Keratinocyte (primary cell): ENCODE results near the gene SPECC1. TPM values are rescaled to one million over a fixed set of nuclear protein-coding genes. Genes with fewer than 3 reads are reported as not detected.

Experiments
- DNase-seq: peaks from one replicate; pipeline ENCODE4 v3.0.0-alpha.2; 2011; ENCODE audit warnings: low read depth, missing footprints, low spot score
- FAIRE-seq: peaks from 2 replicates; lab custom pipeline; 2011; peaks lifted over from hg19 to GRCh38; lab: Jason Lieb, UNC
- H2AFZ ChIP-seq: 2 replicates; pipeline ENCODE4 v1.6.0; 2012; ENCODE audit warnings: low read length, control low read depth, inconsistent platforms; ENCODE audit not compliant: control insufficient read depth
- H3K27ac ChIP-seq: 2 replicates; pipeline ENCODE4 v1.5.1; 2011; ENCODE audit warnings: low read length; ENCODE audit not compliant: control insufficient read depth, insufficient read depth
- H3K27me3 ChIP-seq: 3 replicates; pipeline ENCODE4 v1.6.0; 2011; ENCODE audit warnings: low read length; ENCODE audit not compliant: control insufficient read depth, insufficient read depth; ENCODE audit errors: extremely low read depth
- H3K36me3 ChIP-seq, 2 experiments: 2 replicates in 1 of 2; 3 replicates in 1 of 2; pipeline ENCODE4 v1.5.1; 2011; ENCODE audit warnings: low read length in 2 of 2, mild to moderate bottlenecking in 1 of 2; ENCODE audit not compliant: control insufficient read depth in 2 of 2, insufficient read depth in 2 of 2; ENCODE audit errors: extremely low read depth in 1 of 2
- H3K4me1 ChIP-seq: 3 replicates; pipeline ENCODE4 v1.5.1; 2011; ENCODE audit warnings: low read length; ENCODE audit not compliant: control insufficient read depth, insufficient read depth; ENCODE audit errors: extremely low read depth
- H3K4me2 ChIP-seq: 3 replicates; pipeline ENCODE4 v1.6.0; 2011; ENCODE audit warnings: low read depth, low read length; ENCODE audit not compliant: control insufficient read depth, insufficient read depth; ENCODE audit errors: extremely low read depth
- H3K4me3 ChIP-seq, 3 experiments: fragments of 200-600 bp in 1 of 3; sonication (generic) in 1 of 3; 2 replicates in 2 of 3; 3 replicates in 1 of 3; pipeline ENCODE4 v1.5.1; 2011 to 2016; ENCODE audit warnings: low read length in 3 of 3, mild to moderate bottlenecking in 3 of 3, control low read depth in 2 of 3, inconsistent platforms in 1 of 3, low read depth in 1 of 3, mixed read lengths in 1 of 3, mixed run types in 1 of 3, moderate library complexity in 1 of 3; ENCODE audit not compliant: control insufficient read depth in 2 of 3, insufficient read depth in 2 of 3; ENCODE audit errors: extremely low read depth in 1 of 3
- H3K79me2 ChIP-seq: 2 replicates; pipeline ENCODE4 v1.6.0; 2012; ENCODE audit warnings: low read length; ENCODE audit not compliant: control insufficient read depth, insufficient read depth
- H3K9ac ChIP-seq: 3 replicates; pipeline ENCODE4 v1.6.0; 2011; ENCODE audit warnings: low read length; ENCODE audit not compliant: control insufficient read depth, insufficient read depth; ENCODE audit errors: extremely low read depth
- H3K9me1 ChIP-seq: 3 replicates; pipeline ENCODE4 v1.6.0; 2011; ENCODE audit warnings: low read length; ENCODE audit not compliant: control insufficient read depth, insufficient read depth; ENCODE audit errors: extremely low read depth
- H3K9me3 ChIP-seq: 2 replicates; pipeline ENCODE4 v1.5.1; 2012; ENCODE audit warnings: low read depth, low read length; ENCODE audit not compliant: control insufficient read depth
- H4K20me1 ChIP-seq: 3 replicates; pipeline ENCODE4 v1.6.0; 2011; ENCODE audit warnings: low read length; ENCODE audit not compliant: control insufficient read depth, insufficient read depth; ENCODE audit errors: extremely low read depth
- EZH2 ChIP-seq: IDR thresholded peaks from one replicate; pipeline ENCODE4 v1.6.1; 2012; ENCODE audit warnings: inconsistent platforms, mild to moderate bottlenecking, low read length, moderate library complexity
- dilution Hi-C: fragments of 300-500 bp; cut with MboI; formaldehyde crosslinking; loops from one replicate; pipeline ENCODE4 v1.7.0; 2020; ENCODE audit warnings: low sequenced_read_pairs; ENCODE audit not compliant: extremely low pct_ligation_motif_present
- polyA plus RNA-seq, 5 experiments: library from polyadenylated mRNA; depleted of rRNA in 3 of 5; stranded (reverse) in 3 of 5; stranded (forward) in 1 of 5; unstranded in 1 of 5; fragments of >200 nt; gene quantifications; 1 replicate in 1 of 5; 2 replicates in 3 of 5; 3 replicates in 1 of 5; pipeline versions ENCODE4 v1.2.1 to v1.2.3, GENCODE V29; 2011 to 2012; ENCODE audit warnings: missing spikeins in 2 of 5, low read depth in 1 of 5, low replicate concordance in 1 of 5
- TF ChIP-seq, protein P1 (sequence below), 3 experiments: IDR thresholded peaks in 1 of 3; conservative IDR thresholded peaks in 1 of 3; optimal IDR thresholded peaks in 1 of 3; 2 replicates in 2 of 3; 3 replicates in 1 of 3; pipeline versions ENCODE3 to v1.5.1; 2011; ENCODE audit warnings: low read length in 3 of 3, mild to moderate bottlenecking in 3 of 3, moderate library complexity in 2 of 3, control low read depth in 1 of 3, inconsistent platforms in 1 of 3; ENCODE audit not compliant: insufficient read depth in 2 of 3; ENCODE audit errors: extremely low read depth in 1 of 3

SPECC1 gene
- polyA plus RNA-seq, 1 donor (not counting 4 experiments of a cell fraction or from before 2014, with no cell fraction given) = 20.9 TPM

DNA sequence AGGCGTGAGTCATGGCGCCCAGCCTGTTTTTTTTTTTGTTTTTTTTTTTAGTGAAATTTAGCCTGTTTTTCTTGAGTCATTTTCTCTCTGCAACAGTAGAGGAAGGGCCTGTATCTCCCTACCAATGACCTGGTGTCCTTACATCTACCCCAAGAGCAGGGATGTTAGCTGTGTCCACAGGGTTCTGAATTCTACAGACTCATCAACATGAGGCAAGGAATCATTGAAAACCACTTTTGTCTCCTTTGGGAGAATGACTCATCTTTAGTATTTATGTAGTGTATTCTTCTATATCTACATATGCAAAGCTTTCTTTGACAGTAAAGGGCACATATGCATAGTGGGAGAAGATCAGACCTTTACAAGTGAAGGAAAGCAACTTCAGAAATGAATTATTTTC is 105.3 kb downstream of the SPECC1 start:
- Histone ChIP-seq H3K79me2 (no peaks in the 10 kb centered on the region), H3K4me2 (no peak overlapping the region), H3K4me1 (no peaks in the 10 kb centered on the region), H3K9me3 (no peaks in the 10 kb centered on the region), H3K9me1 (no peaks in the 10 kb centered on the region), H3K9ac (no peak overlapping the region), H4K20me1 (no peaks in the 10 kb centered on the region), H2AFZ (no peak overlapping the region), H3K36me3 (no peaks in the 10 kb centered on the region), H3K27me3 (peaks cover 2% of the 10 kb centered on the region), H3K27ac (no peak overlapping the region), H3K4me3 (no peak overlapping the region)
- dilution Hi-C loops = no loop called here
- FAIRE-seq = no peak
- no peak for DNase-seq
- TF ChIP-seq, protein P1, sequence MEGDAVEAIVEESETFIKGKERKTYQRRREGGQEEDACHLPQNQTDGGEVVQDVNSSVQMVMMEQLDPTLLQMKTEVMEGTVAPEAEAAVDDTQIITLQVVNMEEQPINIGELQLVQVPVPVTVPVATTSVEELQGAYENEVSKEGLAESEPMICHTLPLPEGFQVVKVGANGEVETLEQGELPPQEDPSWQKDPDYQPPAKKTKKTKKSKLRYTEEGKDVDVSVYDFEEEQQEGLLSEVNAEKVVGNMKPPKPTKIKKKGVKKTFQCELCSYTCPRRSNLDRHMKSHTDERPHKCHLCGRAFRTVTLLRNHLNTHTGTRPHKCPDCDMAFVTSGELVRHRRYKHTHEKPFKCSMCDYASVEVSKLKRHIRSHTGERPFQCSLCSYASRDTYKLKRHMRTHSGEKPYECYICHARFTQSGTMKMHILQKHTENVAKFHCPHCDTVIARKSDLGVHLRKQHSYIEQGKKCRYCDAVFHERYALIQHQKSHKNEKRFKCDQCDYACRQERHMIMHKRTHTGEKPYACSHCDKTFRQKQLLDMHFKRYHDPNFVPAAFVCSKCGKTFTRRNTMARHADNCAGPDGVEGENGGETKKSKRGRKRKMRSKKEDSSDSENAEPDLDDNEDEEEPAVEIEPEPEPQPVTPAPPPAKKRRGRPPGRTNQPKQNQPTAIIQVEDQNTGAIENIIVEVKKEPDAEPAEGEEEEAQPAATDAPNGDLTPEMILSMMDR (optimal IDR thresholded peaks at IDR 0.05 in 1 of 3, IDR thresholded peaks at IDR 0.05 in 1 of 3, conservative IDR thresholded peaks at IDR 0.05 in 1 of 3; ENCODE audit: extremely low read depth in 1 of 3, insufficient read depth in 2 of 3, low read length in 3 of 3) = no peak
- no peak for TF ChIP-seq EZH2

DNA sequence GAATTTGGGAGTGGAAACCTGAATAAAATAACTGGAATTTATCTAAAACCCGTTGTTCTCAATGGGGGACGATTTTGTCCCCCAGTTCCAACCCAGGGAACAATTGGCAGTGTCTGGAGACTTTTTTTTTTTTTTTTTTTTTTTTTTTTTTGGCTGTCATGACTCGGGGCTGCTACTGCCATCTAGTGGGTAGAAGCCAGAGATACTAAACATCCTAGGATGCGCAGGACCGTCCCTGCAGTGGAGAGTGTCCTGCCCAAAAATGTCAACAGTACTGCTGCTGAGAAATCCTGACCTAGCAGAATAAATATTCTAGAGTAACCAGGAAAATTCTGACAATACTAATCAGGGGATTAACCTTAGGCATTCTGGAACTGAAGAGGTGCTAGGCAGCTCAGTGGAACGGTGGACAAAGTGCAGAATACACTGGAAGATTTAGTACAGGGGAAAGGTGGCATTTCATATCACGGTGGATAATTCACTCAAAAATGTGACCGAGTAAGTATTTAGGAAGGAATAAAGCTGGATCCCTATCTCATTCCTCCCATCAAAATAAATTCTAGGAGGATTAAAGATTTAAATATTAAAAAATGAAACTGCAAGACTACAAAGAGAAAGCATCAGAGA is 107.6 kb downstream of the SPECC1 start:
- DNase-seq (no peak), FAIRE-seq (peak; percentile 5)
- Histone ChIP-seq H2AFZ (no peak overlapping the region), H3K9me1 (no peaks in the 10 kb centered on the region), H3K27me3 (peaks cover 2% of the 10 kb centered on the region), H3K27ac (no peak overlapping the region), H3K4me1 (peaks cover 2% of the 10 kb centered on the region), H4K20me1 (no peaks in the 10 kb centered on the region), H3K79me2 (no peaks in the 10 kb centered on the region), H3K4me3 (no peak overlapping the region), H3K4me2 (no peak overlapping the region), H3K9ac (no peak overlapping the region), H3K36me3 (no peaks in the 10 kb centered on the region), H3K9me3 (no peaks in the 10 kb centered on the region)
- dilution Hi-C loops = no loop called here
- TF ChIP-seq, protein P1 (optimal IDR thresholded peaks at IDR 0.05 in 1 of 3, IDR thresholded peaks at IDR 0.05 in 1 of 3, conservative IDR thresholded peaks at IDR 0.05 in 1 of 3; ENCODE audit: extremely low read depth in 1 of 3, insufficient read depth in 2 of 3, low read length in 3 of 3) = peak; percentile 61 to 78 (median 71)
- no peak for TF ChIP-seq EZH2
